ENCODE data around the gene EIF4E2.

DNA sequence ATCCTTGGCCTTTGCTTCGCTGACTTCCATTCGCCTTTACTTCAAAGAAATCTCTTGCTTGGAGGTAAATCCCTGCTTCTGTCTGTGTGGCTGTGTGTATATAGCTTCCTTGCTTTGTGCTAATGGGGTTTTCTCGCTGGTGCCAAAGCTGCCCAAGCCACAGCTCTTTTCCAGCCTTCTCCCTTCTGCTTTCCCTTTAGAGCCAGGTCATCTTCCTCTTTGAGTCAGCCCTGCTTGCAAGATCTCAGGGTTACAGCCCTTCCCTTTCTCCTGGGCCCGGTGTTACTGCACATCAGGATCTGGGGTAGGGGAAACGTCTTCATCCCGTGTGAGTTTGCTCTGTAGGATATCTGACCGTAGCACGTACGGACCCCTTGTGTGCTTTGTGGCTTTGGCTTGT lies 19.1 kb downstream of the EIF4E2 start:
- TF ChIP-seq, protein P1, sequence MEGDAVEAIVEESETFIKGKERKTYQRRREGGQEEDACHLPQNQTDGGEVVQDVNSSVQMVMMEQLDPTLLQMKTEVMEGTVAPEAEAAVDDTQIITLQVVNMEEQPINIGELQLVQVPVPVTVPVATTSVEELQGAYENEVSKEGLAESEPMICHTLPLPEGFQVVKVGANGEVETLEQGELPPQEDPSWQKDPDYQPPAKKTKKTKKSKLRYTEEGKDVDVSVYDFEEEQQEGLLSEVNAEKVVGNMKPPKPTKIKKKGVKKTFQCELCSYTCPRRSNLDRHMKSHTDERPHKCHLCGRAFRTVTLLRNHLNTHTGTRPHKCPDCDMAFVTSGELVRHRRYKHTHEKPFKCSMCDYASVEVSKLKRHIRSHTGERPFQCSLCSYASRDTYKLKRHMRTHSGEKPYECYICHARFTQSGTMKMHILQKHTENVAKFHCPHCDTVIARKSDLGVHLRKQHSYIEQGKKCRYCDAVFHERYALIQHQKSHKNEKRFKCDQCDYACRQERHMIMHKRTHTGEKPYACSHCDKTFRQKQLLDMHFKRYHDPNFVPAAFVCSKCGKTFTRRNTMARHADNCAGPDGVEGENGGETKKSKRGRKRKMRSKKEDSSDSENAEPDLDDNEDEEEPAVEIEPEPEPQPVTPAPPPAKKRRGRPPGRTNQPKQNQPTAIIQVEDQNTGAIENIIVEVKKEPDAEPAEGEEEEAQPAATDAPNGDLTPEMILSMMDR (IDR thresholded peaks at IDR 0.05), result no peak
- no peak for TF ChIP-seq POLR2A (IDR thresholded peaks at IDR 0.05)
